ENCODE results near the gene CMSS1.

Gene CMSS1

GRCh38 chr3:99879275-99879674 is 61.6 kb downstream of the CMSS1 start:
- ChIA-PET POLR2A (ENCODE audit: low non-redundant PET) (interaction anchor here (0.6 kb wide), 1 partner anchor 22 kb away, joined by 3 read pairs; no protein-coding TSS in a partner anchor), CTCF (interaction anchor here (0.5 to 0.7 kb wide), 2 partner anchors 24 to 47 kb away, joined by 3 to 6 read pairs; no protein-coding TSS in a partner anchor)
- no peak for DNase-seq (ENCODE audit: low spot score)
- no peak overlapping the region for H3K27ac ChIP-seq
- TF ChIP-seq CTCF (conservative IDR thresholded peaks at IDR 0.05; ENCODE audit: low read depth), result no peak

- H3K27ac ChIP-seq, result no peak overlapping the region
- no peak for TF ChIP-seq CTCF (conservative IDR thresholded peaks at IDR 0.05; ENCODE audit: low read depth)
- CTCF ChIA-PET, result no interaction called here
- DNase-seq (ENCODE audit: low spot score), result no peak
- POLR2A ChIA-PET (ENCODE audit: low non-redundant PET), result no interaction called here
Observed at GRCh38 chr3:99881121-99881524, 63.5 kb downstream of the CMSS1 start.

- CTCF ChIA-PET, result no interaction called here
- no peak overlapping the region for H3K27ac ChIP-seq
- no peak for TF ChIP-seq CTCF (conservative IDR thresholded peaks at IDR 0.05; ENCODE audit: low read depth)
- DNase-seq (ENCODE audit: low spot score), result no peak
- POLR2A ChIA-PET (ENCODE audit: low non-redundant PET), result no interaction called here
Observed at GRCh38 chr3:99882436-99883137, 64.9 kb downstream of the CMSS1 start.

GRCh38 chr3:99883138-99883461 is 65.4 kb downstream of the CMSS1 start:
- POLR2A ChIA-PET (ENCODE audit: low non-redundant PET), result no interaction called here
- DNase-seq (ENCODE audit: low spot score), result no peak
- CTCF ChIA-PET, result no interaction called here
- H3K27ac ChIP-seq, result no peak overlapping the region
- no peak for TF ChIP-seq CTCF (conservative IDR thresholded peaks at IDR 0.05; ENCODE audit: low read depth)

- no peak for DNase-seq (ENCODE audit: low spot score)
- CTCF ChIA-PET, result interaction anchor here (0.6 kb wide), 1 partner anchor 133 kb away, joined by 3 read pairs; no protein-coding TSS in a partner anchor
Observed at GRCh38 chr3:99883693-99884092, 66.0 kb downstream of the CMSS1 start.

GRCh38 chr3:99884484-99884883 is 66.8 kb downstream of the CMSS1 start:
- TF ChIP-seq CTCF (conservative IDR thresholded peaks at IDR 0.05; ENCODE audit: low read depth), result no peak
- H3K27ac ChIP-seq, result no peak overlapping the region
- ChIA-PET CTCF (interaction anchor here (0.6 kb wide), 2 partner anchors 38 to 132 kb away, joined by 3 read pairs; no protein-coding TSS in a partner anchor), POLR2A (ENCODE audit: low non-redundant PET) (no interaction called here)
- DNase-seq (ENCODE audit: low spot score), result no peak

More at GRCh38 chr3:99883693-99884092, 66.0 kb downstream of the CMSS1 start:
- POLR2A ChIA-PET (ENCODE audit: low non-redundant PET), result no interaction called here
- H3K27ac ChIP-seq, result no peak overlapping the region
- no peak for TF ChIP-seq CTCF (conservative IDR thresholded peaks at IDR 0.05; ENCODE audit: low read depth)

All from RWPE1 (cell line).